Renal cortex interstitium (tissue), 15 donors: Measurements from ENCODE around the gene PRPF18. TPM values are rescaled to one million over a fixed set of nuclear protein-coding genes. Genes with fewer than 3 reads are reported as not detected.
A peak's percentile ranks its signal among the peaks of the same experiment; 100 is the strongest.
"Not testable (repeated sequence)": the region's sequence is repeated elsewhere in the genome, so short reads cannot be mapped to it uniquely, and the experiment has no call there.

ENCODE experiments used
- DNase-seq, 11 donors: peaks; one replicate each; pipeline ENCODE4 v3.0.0-alpha.2; 2013; ENCODE audit warnings: low read depth in 9 of 11, low spot score in 4 of 11; ENCODE audit errors: extremely low read depth in 1 of 11
- long read RNA-seq, 16 experiments: transcript quantifications; one replicate each; lab custom pipeline, GENCODE V29; 2026
- polyA plus RNA-seq, 3 donors: library from polyadenylated mRNA; unstranded; fragments of 120-200 nt; gene quantifications; one replicate each; pipeline ENCODE4 v1.2.1, GENCODE V29; 2013; ENCODE audit not compliant: insufficient read length in 3 of 3

PRPF18 gene
- polyA plus RNA-seq: 10 to 100 TPM; 24.8 to 28.9 (median 26.6) TPM
- long read RNA-seq, donor 1, partial matches to known transcripts: 0 of 4 reads
- long read RNA-seq, donor 1, other reads (novel, unspliced or antisense): 0 of 4 reads
- long read RNA-seq, donor 2, partial matches to known transcripts: 0 of 4 reads
- long read RNA-seq, donor 2, other reads (novel, unspliced or antisense): 0 of 4 reads
- long read RNA-seq, donor 3, transcript PRPF18-202 (10 exons, 1,717 nt): major isoform, 10 of 10 reads
- long read RNA-seq, donor 3, partial matches to known transcripts: 0 of 10 reads
- long read RNA-seq, donor 3, other reads (novel, unspliced or antisense): 0 of 10 reads
- long read RNA-seq, donor 4, transcript PRPF18-202 (10 exons, 1,717 nt): major isoform, 6 of 6 reads
- long read RNA-seq, donor 4, partial matches to known transcripts: 0 of 6 reads
- long read RNA-seq, donor 4, other reads (novel, unspliced or antisense): 0 of 6 reads
- long read RNA-seq, donor 5: 0 reads
- long read RNA-seq, donor 6, transcript PRPF18-202 (10 exons, 1,717 nt): major isoform, 10 of 10 reads
- long read RNA-seq, donor 6, partial matches to known transcripts: 0 of 10 reads
- long read RNA-seq, donor 6, other reads (novel, unspliced or antisense): 0 of 10 reads
- long read RNA-seq, donor 7, transcript PRPF18-202 (10 exons, 1,717 nt): major isoform, 9 of 9 reads
- long read RNA-seq, donor 7, partial matches to known transcripts: 0 of 9 reads
- long read RNA-seq, donor 7, other reads (novel, unspliced or antisense): 0 of 9 reads
- long read RNA-seq, donor 8, transcript PRPF18-202 (10 exons, 1,717 nt): major isoform, 8 of 13 reads
- long read RNA-seq, donor 8, partial matches to known transcripts: 5 of 13 reads
- long read RNA-seq, donor 8, other reads (novel, unspliced or antisense): 0 of 13 reads
- long read RNA-seq, donor 9, transcript PRPF18-202 (10 exons, 1,717 nt): major isoform, 8 of 8 reads
- long read RNA-seq, donor 9, partial matches to known transcripts: 0 of 8 reads
- long read RNA-seq, donor 9, other reads (novel, unspliced or antisense): 0 of 8 reads
- long read RNA-seq, donor 10, transcript PRPF18-202 (10 exons, 1,717 nt): major isoform, 6 of 6 reads
- long read RNA-seq, donor 10, partial matches to known transcripts: 0 of 6 reads
- long read RNA-seq, donor 10, other reads (novel, unspliced or antisense): 0 of 6 reads
- long read RNA-seq, donor 11, partial matches to known transcripts: 0 of 3 reads
- long read RNA-seq, donor 11, other reads (novel, unspliced or antisense): 0 of 3 reads
- long read RNA-seq, donor 12, transcript PRPF18-202 (10 exons, 1,717 nt): major isoform, 6 of 6 reads
- long read RNA-seq, donor 12, partial matches to known transcripts: 0 of 6 reads
- long read RNA-seq, donor 12, other reads (novel, unspliced or antisense): 0 of 6 reads
- long read RNA-seq, donor 13: 0 reads
- long read RNA-seq, donor 14, transcript PRPF18-202 (10 exons, 1,717 nt): major isoform, 12 of 12 reads
- long read RNA-seq, donor 14, partial matches to known transcripts: 0 of 12 reads
- long read RNA-seq, donor 14, other reads (novel, unspliced or antisense): 0 of 12 reads
- long read RNA-seq, donor 15, partial matches to known transcripts: 0 of 1 reads
- long read RNA-seq, donor 15, other reads (novel, unspliced or antisense): 0 of 1 reads
- long read RNA-seq, donor 16, transcript PRPF18-202 (10 exons, 1,717 nt): major isoform, 15 of 15 reads
- long read RNA-seq, donor 16, partial matches to known transcripts: 0 of 15 reads
- long read RNA-seq, donor 16, other reads (novel, unspliced or antisense): 0 of 15 reads

DNA sequence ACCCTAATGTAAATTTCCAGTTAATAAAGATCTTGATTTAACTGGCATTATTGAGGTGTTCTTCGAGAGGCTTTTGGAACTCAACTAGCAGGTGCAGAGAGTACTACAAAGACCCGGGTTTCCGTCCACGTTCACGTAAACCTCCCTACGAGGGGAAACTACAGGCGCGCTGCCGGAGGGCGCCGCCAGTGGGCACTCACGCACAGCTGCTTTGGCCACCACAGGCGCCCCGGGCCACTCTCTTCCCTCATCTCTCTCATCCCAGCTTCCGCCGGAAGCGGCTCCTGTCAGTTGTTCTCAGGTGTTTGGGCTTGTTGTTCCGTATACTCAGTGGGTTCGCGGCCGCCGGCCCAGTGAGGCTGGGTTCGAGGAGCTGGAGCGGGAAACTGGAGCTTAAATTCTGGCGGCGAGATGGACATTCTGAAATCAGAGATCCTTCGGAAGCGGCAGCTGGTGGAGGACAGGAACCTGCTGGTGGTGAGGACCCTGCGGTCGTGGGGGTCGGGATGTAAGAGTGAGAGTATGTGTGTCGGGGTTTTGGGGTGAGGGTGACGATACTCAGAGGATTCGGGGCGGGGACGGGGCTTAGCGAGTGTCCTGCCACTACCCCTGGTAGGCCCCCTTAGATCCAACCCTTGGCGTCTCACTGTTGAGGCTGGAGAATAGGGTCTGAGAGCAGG is at the start of gene PRPF18:
Gene PRPF18 (plus strand): TSS at position 290 of the 680 bp plus-strand sequence. CDS start 122 bp downstream, at position 412.
- peak; percentile 80 to 93 (median 86) for DNase-seq

DNA sequence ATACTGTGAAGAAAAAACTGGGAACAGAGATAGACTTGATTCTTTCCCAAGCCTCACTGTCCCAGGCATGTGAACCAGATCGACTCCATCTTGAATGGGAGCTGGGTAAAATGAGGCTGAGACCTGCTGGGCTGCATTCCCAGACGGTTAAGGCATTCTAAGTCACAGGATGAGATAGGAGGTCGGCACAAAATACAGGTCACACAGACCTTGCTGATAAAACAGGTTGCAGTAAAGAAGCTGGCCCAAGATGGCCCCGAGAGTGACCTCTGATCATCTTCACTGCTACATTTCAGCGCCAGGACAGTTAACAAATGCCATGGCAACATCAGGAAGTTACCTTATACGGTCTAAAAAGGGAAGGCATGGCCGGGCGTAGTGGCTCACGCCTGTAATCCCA is 48.8 kb upstream of the PRPF18 start:
- not testable (repeated sequence) for DNase-seq

- no peak for DNase-seq
These were observed 44.2 kb upstream of the PRPF18 start for GRCh38 chr10:13542533-13542932.

- DNase-seq: no peak
These were observed 36.0 kb upstream of the PRPF18 start for GRCh38 chr10:13550802-13551201.

DNA sequence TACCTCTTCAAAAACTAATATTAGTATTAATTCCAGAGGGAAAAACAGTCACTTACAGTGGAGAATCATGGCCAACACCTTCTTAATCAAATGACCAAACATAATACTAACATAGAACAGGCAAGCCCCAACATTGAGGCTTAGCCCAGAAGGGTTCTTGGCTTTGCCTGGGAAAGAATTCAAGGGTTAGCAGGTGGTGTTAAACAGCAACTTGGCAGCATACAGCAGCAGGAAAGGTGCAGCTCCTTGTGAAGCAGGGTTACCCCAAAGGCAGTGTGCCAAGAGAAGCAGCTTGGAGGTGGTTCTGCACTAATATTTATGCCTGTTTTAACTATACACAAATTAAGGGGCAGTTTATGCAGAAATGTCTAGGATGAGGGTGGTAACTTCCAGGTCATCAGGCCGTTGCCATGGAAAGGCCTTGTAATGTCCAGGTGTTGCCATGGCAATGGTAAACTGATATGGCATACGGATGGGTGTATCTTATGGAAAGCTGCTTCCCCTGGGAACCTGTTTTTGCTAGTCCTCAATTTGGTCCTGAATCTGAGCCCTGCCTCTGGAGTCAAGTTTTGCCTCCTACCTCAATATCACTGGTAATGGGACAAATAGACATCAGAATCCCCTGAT is 30.8 kb upstream of the PRPF18 start:
- peak in 4 of 11 donors; percentile 32 to 58 (median 46) for DNase-seq

DNA sequence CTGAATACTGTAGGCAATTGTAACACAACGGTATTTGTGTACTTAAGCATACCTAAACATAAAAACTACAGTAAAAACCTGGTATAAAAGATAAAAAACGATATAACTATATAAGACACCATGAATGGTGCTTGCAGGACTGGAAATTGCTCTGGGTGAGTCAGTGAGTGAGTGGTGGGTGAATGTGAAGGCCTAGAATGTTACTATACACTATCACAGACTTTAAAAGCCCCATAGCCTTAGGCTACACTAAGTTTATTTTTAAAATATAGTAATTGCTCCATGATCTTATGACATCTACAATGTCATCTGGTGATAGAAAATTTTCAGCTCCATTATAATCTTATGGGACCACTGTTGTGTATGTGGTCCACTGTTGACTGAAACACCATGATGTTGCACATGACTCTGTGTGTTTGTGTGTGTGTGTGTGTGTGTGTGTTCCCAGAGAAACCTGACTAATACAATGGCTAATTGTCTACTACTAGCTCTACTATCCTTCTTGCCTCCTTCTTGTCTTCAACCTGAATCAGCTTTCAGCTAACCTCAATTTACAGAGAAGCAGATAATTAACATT is 27.6 kb upstream of the PRPF18 start:
- no peak for DNase-seq

- DNase-seq: peak in 5 of 11 donors; percentile 18 to 66 (median 37)
These were observed 26.2 kb upstream of the PRPF18 start for GRCh38 chr10:13560597-13560996.

GRCh38 chr10:13563481-13564445 is 23.0 kb upstream of the PRPF18 start:
- no peak for DNase-seq

- no peak for DNase-seq
These were observed 22.2 kb upstream of the PRPF18 start for GRCh38 chr10:13564576-13564975.

DNA sequence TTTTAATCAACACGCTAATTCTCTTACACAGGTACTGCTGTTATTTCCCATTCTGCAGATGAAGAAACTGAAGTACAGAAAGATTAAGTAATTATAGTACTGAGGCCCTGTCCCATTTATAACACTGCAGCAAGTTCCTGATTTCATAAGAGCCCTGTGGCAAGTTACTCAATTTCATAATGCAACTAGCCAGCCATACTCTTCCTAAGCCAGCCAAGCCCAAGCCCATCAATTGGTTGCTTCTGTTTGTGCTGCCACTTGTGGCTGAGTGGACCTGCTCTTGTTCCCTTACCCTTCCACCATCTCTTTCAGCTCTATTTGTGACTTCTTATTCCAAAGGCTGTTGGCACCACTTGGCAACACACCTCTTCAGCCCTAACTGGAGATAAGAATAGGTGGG is 19.7 kb upstream of the PRPF18 start:
- no peak for DNase-seq

GRCh38 chr10:13571541-13571940 is 15.2 kb upstream of the PRPF18 start:
- DNase-seq: no peak

DNA sequence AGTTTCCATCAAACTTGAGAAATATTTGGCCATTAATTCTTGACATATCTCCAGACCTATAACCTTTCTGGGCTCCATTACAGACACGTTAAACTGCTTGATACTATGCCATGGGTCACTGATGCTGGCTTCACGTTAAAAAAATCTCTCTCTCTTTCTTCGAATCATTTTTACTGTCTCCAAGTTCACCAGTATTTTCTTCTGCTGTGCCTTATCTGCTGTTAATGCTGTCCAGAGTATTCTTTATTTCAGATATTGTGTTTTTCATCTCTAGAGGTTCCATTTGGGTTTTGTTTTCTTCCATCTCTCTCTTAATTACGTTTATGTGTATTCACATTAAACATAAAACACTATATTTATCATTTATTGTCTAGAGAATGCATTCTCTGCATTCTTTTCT is 12.8 kb upstream of the PRPF18 start:
- DNase-seq: no peak

- DNase-seq: no peak
These were observed 1.5 kb upstream of the PRPF18 start for GRCh38 chr10:13585195-13585751.

DNA sequence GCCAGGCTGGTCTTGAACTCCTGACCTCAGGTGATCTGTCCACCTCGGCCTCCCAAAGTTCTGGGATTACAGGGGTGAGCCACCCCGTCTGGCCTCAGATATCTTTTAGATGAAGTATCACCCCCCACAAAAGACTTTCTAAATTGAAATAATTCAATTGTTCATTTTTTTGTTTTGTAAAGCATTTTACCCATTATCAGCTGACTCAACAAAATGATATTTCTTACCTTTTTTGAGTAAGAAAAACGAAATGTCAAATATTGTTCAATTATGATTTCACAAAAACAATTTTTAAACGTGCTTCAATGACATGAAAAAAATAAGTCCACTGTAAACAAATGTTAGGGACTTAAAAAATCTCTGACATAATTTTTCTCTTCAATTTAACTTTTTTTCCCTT is 822 bp upstream of the PRPF18 start:
- no peak for DNase-seq

GRCh38 chr10:13587391-13587790 is 626 bp downstream of the PRPF18 start:
- DNase-seq: no peak
